Measurements from ENCODE around the gene BCL10. TPM values are rescaled to one million over a fixed set of nuclear protein-coding genes. Genes with fewer than 3 reads are reported as not detected.

Gene BCL10
- total and polyA plus RNA-seq, 2 of the 13 experiments (the other 11 are each of a cell fraction or from before 2014, with no cell fraction given): 3.7 to 14.1 TPM

DNA sequence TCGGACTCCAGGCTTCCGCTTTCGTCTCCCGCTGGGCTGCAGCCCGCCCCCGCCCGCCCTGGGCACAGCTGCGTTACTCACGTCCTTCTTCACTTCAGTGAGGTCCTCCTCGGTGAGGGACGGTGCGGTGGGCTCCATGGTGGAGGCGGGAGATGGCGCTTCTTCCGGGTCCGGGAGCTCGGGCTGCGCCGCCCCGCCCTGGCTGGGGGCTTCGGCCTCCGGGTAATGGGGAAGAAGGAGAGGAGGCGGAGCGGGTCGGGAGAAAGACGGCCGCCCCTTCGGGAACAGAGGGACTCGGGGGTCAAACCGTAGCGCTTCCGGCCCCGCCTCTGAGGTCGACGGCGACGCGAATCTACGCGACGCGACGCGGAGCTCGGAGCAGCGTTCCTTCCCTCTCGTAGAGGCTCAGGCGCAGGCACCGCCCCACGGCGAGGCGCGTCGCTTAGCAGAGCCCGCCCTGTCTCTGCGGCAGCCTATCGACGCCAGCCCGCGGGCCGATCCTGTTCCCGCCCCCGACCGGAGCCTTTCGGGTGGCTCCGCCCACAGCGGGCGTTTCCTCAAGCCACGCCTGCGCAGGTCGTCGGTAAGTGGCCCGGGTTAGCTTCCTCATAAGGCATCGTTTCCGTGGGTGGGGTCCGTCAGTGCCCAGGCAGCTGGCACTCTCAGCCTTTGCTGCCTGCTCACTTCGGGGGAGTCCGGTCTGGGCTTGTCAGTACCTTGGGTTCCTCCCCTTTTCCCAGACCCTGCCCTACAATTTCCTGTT, at the start of gene BCL10 (continued):
- TF ChIP-seq, protein P1, sequence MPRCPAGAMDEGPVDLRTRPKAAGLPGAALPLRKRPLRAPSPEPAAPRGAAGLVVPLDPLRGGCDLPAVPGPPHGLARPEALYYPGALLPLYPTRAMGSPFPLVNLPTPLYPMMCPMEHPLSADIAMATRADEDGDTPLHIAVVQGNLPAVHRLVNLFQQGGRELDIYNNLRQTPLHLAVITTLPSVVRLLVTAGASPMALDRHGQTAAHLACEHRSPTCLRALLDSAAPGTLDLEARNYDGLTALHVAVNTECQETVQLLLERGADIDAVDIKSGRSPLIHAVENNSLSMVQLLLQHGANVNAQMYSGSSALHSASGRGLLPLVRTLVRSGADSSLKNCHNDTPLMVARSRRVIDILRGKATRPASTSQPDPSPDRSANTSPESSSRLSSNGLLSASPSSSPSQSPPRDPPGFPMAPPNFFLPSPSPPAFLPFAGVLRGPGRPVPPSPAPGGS (CRISPR knock-in tag; IDR thresholded peaks at IDR 0.05): peak; percentile 29; the same call in 1 of the 2 replicates
- TF ChIP-seq, protein P2, sequence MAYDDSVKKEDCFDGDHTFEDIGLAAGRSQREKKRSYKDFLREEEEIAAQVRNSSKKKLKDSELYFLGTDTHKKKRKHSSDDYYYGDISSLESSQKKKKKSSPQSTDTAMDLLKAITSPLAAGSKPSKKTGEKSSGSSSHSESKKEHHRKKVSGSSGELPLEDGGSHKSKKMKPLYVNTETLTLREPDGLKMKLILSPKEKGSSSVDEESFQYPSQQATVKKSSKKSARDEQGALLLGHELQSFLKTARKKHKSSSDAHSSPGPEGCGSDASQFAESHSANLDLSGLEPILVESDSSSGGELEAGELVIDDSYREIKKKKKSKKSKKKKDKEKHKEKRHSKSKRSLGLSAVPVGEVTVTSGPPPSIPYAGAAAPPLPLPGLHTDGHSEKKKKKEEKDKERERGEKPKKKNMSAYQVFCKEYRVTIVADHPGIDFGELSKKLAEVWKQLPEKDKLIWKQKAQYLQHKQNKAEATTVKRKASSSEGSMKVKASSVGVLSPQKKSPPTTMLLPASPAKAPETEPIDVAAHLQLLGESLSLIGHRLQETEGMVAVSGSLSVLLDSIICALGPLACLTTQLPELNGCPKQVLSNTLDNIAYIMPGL (CRISPR knock-in tag; IDR thresholded peaks at IDR 0.05; ENCODE audit: borderline replicate concordance in 1 of 2, low read depth in 1 of 2): peak in 1 of 2 experiments; percentile 84; a peak in 2 of 4 replicates
- TF ChIP-seq NCOA2 (CRISPR knock-in tag; IDR thresholded peaks at IDR 0.05) (no peak), ZNF607 (CRISPR knock-in tag; IDR thresholded peaks at IDR 0.05; ENCODE audit: borderline replicate concordance) (no peak), REL (CRISPR knock-in tag; conservative IDR thresholded peaks at IDR 0.05) (no peak), SAP130 (CRISPR knock-in tag; IDR thresholded peaks at IDR 0.05; ENCODE audit: low read depth) (peak; percentile 84), HOXA3 (CRISPR knock-in tag; IDR thresholded peaks at IDR 0.05) (peak; percentile 97), CEBPB (IDR thresholded peaks at IDR 0.05; ENCODE audit: borderline replicate concordance, low read depth, low read length) (no peak), ZIK1 (CRISPR knock-in tag; IDR thresholded peaks at IDR 0.05; ENCODE audit: borderline replicate concordance, low read depth) (0 out of 2 replicates have a peak, but pooled peaks have one; percentile 27), TSC22D2 (CRISPR knock-in tag; IDR thresholded peaks at IDR 0.05; ENCODE audit: borderline replicate concordance) (no peak), ZBTB1 (CRISPR knock-in tag; IDR thresholded peaks at IDR 0.05; ENCODE audit: borderline replicate concordance) (no peak), MAFK (conservative IDR thresholded peaks at IDR 0.05 in 1 of 2, IDR thresholded peaks at IDR 0.05 in 1 of 2; ENCODE audit: low read length in 2 of 2) (no peak), KAT8 (CRISPR knock-in tag; IDR thresholded peaks at IDR 0.05) (peak; percentile 93), CBX1 (IDR thresholded peaks at IDR 0.05; ENCODE audit: low read depth) (peak; percentile 80)
- TF ChIP-seq, protein P3, sequence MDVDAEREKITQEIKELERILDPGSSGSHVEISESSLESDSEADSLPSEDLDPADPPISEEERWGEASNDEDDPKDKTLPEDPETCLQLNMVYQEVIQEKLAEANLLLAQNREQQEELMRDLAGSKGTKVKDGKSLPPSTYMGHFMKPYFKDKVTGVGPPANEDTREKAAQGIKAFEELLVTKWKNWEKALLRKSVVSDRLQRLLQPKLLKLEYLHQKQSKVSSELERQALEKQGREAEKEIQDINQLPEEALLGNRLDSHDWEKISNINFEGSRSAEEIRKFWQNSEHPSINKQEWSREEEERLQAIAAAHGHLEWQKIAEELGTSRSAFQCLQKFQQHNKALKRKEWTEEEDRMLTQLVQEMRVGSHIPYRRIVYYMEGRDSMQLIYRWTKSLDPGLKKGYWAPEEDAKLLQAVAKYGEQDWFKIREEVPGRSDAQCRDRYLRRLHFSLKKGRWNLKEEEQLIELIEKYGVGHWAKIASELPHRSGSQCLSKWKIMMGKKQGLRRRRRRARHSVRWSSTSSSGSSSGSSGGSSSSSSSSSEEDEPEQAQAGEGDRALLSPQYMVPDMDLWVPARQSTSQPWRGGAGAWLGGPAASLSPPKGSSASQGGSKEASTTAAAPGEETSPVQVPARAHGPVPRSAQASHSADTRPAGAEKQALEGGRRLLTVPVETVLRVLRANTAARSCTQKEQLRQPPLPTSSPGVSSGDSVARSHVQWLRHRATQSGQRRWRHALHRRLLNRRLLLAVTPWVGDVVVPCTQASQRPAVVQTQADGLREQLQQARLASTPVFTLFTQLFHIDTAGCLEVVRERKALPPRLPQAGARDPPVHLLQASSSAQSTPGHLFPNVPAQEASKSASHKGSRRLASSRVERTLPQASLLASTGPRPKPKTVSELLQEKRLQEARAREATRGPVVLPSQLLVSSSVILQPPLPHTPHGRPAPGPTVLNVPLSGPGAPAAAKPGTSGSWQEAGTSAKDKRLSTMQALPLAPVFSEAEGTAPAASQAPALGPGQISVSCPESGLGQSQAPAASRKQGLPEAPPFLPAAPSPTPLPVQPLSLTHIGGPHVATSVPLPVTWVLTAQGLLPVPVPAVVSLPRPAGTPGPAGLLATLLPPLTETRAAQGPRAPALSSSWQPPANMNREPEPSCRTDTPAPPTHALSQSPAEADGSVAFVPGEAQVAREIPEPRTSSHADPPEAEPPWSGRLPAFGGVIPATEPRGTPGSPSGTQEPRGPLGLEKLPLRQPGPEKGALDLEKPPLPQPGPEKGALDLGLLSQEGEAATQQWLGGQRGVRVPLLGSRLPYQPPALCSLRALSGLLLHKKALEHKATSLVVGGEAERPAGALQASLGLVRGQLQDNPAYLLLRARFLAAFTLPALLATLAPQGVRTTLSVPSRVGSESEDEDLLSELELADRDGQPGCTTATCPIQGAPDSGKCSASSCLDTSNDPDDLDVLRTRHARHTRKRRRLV (CRISPR knock-in tag; IDR thresholded peaks at IDR 0.05): 0 out of 2 replicates have a peak, but pooled peaks have one; percentile 12
